Tibial artery (tissue), 4 donors: ENCODE data around the gene SYNDIG1.

ENCODE experiments used
- DNase-seq, 2 donors: peaks; one replicate each; pipeline ENCODE4 v3.0.0-alpha.2; 2019
- H3K27ac ChIP-seq, 2 donors: fragments of 200-600 bp; sonication (generic) in 1 of 2; 1 replicate in 1 of 2; 2 replicates in 1 of 2; pipeline ENCODE4 v1.5.1; 2018 to 2019; ENCODE audit warnings: mild to moderate bottlenecking in 1 of 2
- H3K27me3 ChIP-seq, 2 donors: fragments of 200-600 bp; sonication (generic) in 1 of 2; one replicate each; pipeline versions ENCODE4 v1.5.1 to v1.6.0; 2016 to 2019
- H3K36me3 ChIP-seq, 3 donors: fragments of 200-600 bp; sonication (generic) in 2 of 3; one replicate each; pipeline ENCODE4 v1.5.1; 2016 to 2019; ENCODE audit warnings: mild to moderate bottlenecking in 2 of 3
- H3K4me1 ChIP-seq, 4 donors: fragments of 200-600 bp; sonication (generic) in 2 of 4; 1 replicate in 3 of 4; 2 replicates in 1 of 4; pipeline ENCODE4 v1.5.1; 2016 to 2019
- H3K4me3 ChIP-seq, 2 donors: fragments of 200-600 bp; sonication (generic) in 1 of 2; 1 replicate in 1 of 2; 2 replicates in 1 of 2; pipeline ENCODE4 v1.5.1; 2018 to 2019; ENCODE audit warnings: mild to moderate bottlenecking in 2 of 2
- H3K9me3 ChIP-seq, 3 donors: fragments of 200-600 bp; sonication (generic) in 1 of 3; one replicate each; pipeline ENCODE4 v1.5.1; 2016 to 2019
- CTCF ChIP-seq, 2 experiments: fragments of 200-600 bp in 1 of 2; fragments of 450-650 bp in 1 of 2; IDR thresholded peaks; one replicate each; pipeline ENCODE4 v1.5.1; 2017 to 2019; ENCODE audit warnings: antibody characterized with exemption in 2 of 2, mild to moderate bottlenecking in 1 of 2, moderate library complexity in 1 of 2
- intact Hi-C: fragments of 100-400 bp; cut with DNase I; formaldehyde crosslinking; loops from one replicate; pipeline ENCODE4 v1.15.0; 2023; ENCODE audit warnings: low total_unique reads

SYNDIG1 gene

GRCh38 chr20:24530131-24530680, 60.8 kb downstream of the SYNDIG1 start:
- H3K4me3 ChIP-seq: no peak overlapping the region
- no peaks in the 10 kb centered on the region for H3K9me3 ChIP-seq
- H3K27ac ChIP-seq: no peak overlapping the region
- no peaks in the 10 kb centered on the region for H3K27me3 ChIP-seq
- no peak for DNase-seq
- H3K4me1 ChIP-seq: no peaks in the 10 kb centered on the region
- no peak for TF ChIP-seq CTCF (IDR thresholded peaks at IDR 0.05)
- intact Hi-C loops: no loop called here
- no peaks in the 10 kb centered on the region for H3K36me3 ChIP-seq

- DNase-seq: no peak
- Histone ChIP-seq H3K36me3 (no peaks in the 10 kb centered on the region), H3K9me3 (no peaks in the 10 kb centered on the region), H3K4me1 (no peaks in the 10 kb centered on the region), H3K27me3 (no peaks in the 10 kb centered on the region), H3K27ac (no peak overlapping the region), H3K4me3 (no peak overlapping the region)
- intact Hi-C loops: no loop called here
- no peak for TF ChIP-seq CTCF (IDR thresholded peaks at IDR 0.05)
Observed at GRCh38 chr20:24531202-24531601, 61.8 kb downstream of the SYNDIG1 start.

- H3K4me1 ChIP-seq: no peaks in the 10 kb centered on the region
- no peaks in the 10 kb centered on the region for H3K9me3 ChIP-seq
- no peaks in the 10 kb centered on the region for H3K27me3 ChIP-seq
- no peak for DNase-seq
- no peaks in the 10 kb centered on the region for H3K36me3 ChIP-seq
- intact Hi-C loops: no loop called here
- TF ChIP-seq CTCF (IDR thresholded peaks at IDR 0.05): no peak
- H3K4me3 ChIP-seq: no peak overlapping the region
- no peak overlapping the region for H3K27ac ChIP-seq
Observed at GRCh38 chr20:24531631-24532419, 62.4 kb downstream of the SYNDIG1 start.

GRCh38 chr20:24533449-24533848, 64.0 kb downstream of the SYNDIG1 start:
- H3K27ac ChIP-seq: no peak overlapping the region

GRCh38 chr20:24534282-24534681, 64.9 kb downstream of the SYNDIG1 start:
- H3K4me3 ChIP-seq: no peak overlapping the region
- no peak overlapping the region for H3K27ac ChIP-seq
- no peaks in the 10 kb centered on the region for H3K4me1 ChIP-seq
- no peak for TF ChIP-seq CTCF (IDR thresholded peaks at IDR 0.05)
- no peak for DNase-seq
- no peaks in the 10 kb centered on the region for H3K27me3 ChIP-seq
- intact Hi-C loops: no loop called here
- H3K36me3 ChIP-seq: no peaks in the 10 kb centered on the region
- no peaks in the 10 kb centered on the region for H3K9me3 ChIP-seq

More at GRCh38 chr20:24533449-24533848, 64.0 kb downstream of the SYNDIG1 start:
- no peak for DNase-seq
- TF ChIP-seq CTCF (IDR thresholded peaks at IDR 0.05): no peak
- Histone ChIP-seq H3K27me3 (no peaks in the 10 kb centered on the region), H3K4me1 (no peaks in the 10 kb centered on the region), H3K4me3 (no peak overlapping the region), H3K9me3 (no peaks in the 10 kb centered on the region), H3K36me3 (no peaks in the 10 kb centered on the region)
- intact Hi-C loops: no loop called here
